Chondrocyte (in vitro differentiated cells): ENCODE data around the gene BTBD10. TPM values are rescaled to one million over a fixed set of nuclear protein-coding genes. Genes with fewer than 3 reads are reported as not detected.

Source experiments
- DNase-seq: peaks from one replicate; pipeline ENCODE4 v3.0.0; 2021; ENCODE audit warnings: mixed read lengths, low spot score
- H3K27ac Mint-ChIP-seq: one replicate; pipeline ENCODE4 v1.8.0; 2021; ENCODE audit warnings: mild to moderate bottlenecking, moderate library complexity, mixed read lengths; ENCODE audit not compliant: unreplicated experiment
- H3K27me3 Mint-ChIP-seq: 2 replicates; pipeline ENCODE4 v1.8.0; 2021; ENCODE audit warnings: low read depth, mixed read lengths
- H3K36me3 Mint-ChIP-seq: 2 replicates; pipeline ENCODE4 v1.8.0; 2021; ENCODE audit warnings: low read depth, mixed read lengths
- H3K4me1 Mint-ChIP-seq: 2 replicates; pipeline ENCODE4 v1.8.0; 2021; ENCODE audit warnings: low read depth, mild to moderate bottlenecking, mixed read lengths
- H3K4me3 Mint-ChIP-seq: one replicate; pipeline ENCODE4 v1.8.0; 2021; ENCODE audit warnings: mild to moderate bottlenecking, moderate library complexity, mixed read lengths; ENCODE audit not compliant: unreplicated experiment
- H3K9me3 Mint-ChIP-seq: 2 replicates; pipeline ENCODE4 v1.8.0; 2021; ENCODE audit warnings: low read depth, mixed read lengths
- total RNA-seq: library from RNA; stranded (reverse); gene quantifications from 3 replicates; pipeline ENCODE4 v1.2.1, GENCODE V29; 2021
- TF ChIP-seq, protein P1 (sequence below): fragments of 200-600 bp; sonication (generic); IDR thresholded peaks from 2 replicates; pipeline ENCODE4 v1.5.0; 2021; ENCODE audit warnings: antibody characterized with exemption, mild to moderate bottlenecking, moderate library complexity

The BTBD10 gene
- total RNA-seq, 1 donor from 2014 or later: 37.3 TPM

DNA sequence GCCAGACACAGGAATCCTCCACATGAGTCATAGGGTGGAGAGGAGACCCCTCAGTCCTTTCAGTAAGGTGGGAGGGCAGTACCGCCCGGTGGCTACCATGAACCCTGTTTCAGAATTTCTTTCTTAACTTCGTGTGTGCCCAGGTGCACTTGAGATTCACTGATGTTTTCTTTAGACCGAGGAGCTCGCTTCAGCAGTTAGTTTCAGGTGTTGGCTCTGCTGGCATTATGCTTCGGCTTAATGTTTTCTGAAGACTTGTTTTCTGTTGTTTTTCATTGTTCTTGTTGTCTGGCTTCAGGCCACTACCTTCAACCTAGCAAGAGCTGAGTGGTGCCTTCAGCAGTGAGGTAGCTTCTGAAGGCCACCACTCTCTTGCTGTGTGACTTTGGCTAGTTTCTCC, 114.0 kb downstream of the BTBD10 start:
- H3K9me3 Mint-ChIP-seq: no peaks in the 10 kb centered on the region
- H3K36me3 Mint-ChIP-seq: peaks cover 5% of the 10 kb centered on the region
- H3K27ac Mint-ChIP-seq: no peak overlapping the region
- no peaks in the 10 kb centered on the region for H3K27me3 Mint-ChIP-seq
- H3K4me1 Mint-ChIP-seq: peaks cover 7% of the 10 kb centered on the region
- TF ChIP-seq, protein P1, sequence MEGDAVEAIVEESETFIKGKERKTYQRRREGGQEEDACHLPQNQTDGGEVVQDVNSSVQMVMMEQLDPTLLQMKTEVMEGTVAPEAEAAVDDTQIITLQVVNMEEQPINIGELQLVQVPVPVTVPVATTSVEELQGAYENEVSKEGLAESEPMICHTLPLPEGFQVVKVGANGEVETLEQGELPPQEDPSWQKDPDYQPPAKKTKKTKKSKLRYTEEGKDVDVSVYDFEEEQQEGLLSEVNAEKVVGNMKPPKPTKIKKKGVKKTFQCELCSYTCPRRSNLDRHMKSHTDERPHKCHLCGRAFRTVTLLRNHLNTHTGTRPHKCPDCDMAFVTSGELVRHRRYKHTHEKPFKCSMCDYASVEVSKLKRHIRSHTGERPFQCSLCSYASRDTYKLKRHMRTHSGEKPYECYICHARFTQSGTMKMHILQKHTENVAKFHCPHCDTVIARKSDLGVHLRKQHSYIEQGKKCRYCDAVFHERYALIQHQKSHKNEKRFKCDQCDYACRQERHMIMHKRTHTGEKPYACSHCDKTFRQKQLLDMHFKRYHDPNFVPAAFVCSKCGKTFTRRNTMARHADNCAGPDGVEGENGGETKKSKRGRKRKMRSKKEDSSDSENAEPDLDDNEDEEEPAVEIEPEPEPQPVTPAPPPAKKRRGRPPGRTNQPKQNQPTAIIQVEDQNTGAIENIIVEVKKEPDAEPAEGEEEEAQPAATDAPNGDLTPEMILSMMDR: no peak
- no peak overlapping the region for H3K4me3 Mint-ChIP-seq
- DNase-seq: no peak

DNA sequence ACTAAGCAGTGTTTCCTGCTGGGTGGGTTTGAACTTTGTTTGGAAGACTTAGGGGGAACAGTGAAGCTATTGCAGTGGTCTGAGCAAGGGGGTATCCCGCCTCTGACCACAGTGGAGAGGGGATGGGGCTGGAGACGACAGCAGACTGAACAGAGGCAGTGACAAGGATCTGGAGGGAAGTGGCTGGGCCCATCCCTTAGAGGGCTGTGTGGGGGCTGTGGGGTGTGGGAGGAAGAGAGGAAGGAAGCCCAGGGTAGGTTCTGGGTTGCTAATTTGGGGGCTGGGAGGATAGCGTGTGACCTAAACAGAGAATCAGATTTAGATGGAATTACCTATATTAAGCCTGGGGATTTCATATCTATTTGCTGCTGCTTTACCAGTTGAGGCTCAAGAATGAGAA, 114.7 kb downstream of the BTBD10 start:
- TF ChIP-seq, protein P1: no peak
- H3K27ac Mint-ChIP-seq: no peak overlapping the region
- no peaks in the 10 kb centered on the region for H3K9me3 Mint-ChIP-seq
- H3K4me1 Mint-ChIP-seq: peaks cover 9% of the 10 kb centered on the region
- no peaks in the 10 kb centered on the region for H3K27me3 Mint-ChIP-seq
- no peak for DNase-seq
- peaks cover 5% of the 10 kb centered on the region for H3K36me3 Mint-ChIP-seq
- H3K4me3 Mint-ChIP-seq: no peak overlapping the region

DNA sequence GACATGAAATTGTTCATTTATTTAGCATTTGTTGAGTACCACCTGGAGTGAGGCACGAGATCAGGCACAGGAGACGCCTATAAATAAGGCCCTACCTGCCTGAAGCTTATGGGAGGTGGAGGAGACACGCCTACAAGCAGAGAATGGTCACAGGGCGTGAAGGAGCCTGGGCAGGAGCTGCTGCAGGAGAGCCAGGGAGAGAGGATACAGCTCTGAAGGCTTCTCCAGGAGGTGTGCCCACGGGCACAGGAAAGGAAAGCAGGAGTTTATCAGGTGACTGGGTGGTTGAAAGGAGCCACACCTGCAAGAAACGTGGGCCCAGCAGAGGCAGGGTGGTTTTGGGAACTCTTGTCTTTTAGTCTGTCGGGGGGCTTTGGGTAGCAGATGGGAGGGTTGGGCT, 115.1 kb downstream of the BTBD10 start:
- TF ChIP-seq, protein P1: no peak
- Mint-ChIP-seq H3K4me1 (peaks cover 9% of the 10 kb centered on the region), H3K4me3 (no peak overlapping the region), H3K9me3 (no peaks in the 10 kb centered on the region), H3K27me3 (no peaks in the 10 kb centered on the region), H3K36me3 (peaks cover 5% of the 10 kb centered on the region), H3K27ac (no peak overlapping the region)
- DNase-seq: no peak

DNA sequence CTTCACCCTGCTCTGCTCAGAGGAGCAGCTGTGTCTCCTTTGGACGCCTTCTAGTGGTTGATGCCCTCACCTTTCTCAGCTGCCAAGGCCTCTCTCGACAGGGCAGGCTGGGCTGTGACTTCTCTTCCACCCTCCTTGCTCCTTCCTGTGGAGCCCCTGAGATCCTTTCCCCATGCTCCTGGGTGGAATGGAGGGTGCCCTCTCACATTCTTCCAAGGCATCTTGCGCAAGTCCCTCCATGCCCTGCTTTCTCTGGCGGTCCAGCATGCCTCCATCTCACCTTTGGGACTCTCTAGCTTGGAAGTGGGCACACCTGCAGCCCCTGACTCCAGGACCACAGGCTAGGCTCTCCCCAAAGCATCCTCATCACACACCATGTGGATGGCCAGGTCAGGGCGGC, 116.6 kb downstream of the BTBD10 start:
- Mint-ChIP-seq H3K4me3 (no peak overlapping the region), H3K27ac (no peak overlapping the region), H3K27me3 (no peaks in the 10 kb centered on the region), H3K4me1 (peaks cover 9% of the 10 kb centered on the region), H3K9me3 (no peaks in the 10 kb centered on the region), H3K36me3 (peaks cover 5% of the 10 kb centered on the region)
- no peak for DNase-seq
- TF ChIP-seq, protein P1: no peak

DNA sequence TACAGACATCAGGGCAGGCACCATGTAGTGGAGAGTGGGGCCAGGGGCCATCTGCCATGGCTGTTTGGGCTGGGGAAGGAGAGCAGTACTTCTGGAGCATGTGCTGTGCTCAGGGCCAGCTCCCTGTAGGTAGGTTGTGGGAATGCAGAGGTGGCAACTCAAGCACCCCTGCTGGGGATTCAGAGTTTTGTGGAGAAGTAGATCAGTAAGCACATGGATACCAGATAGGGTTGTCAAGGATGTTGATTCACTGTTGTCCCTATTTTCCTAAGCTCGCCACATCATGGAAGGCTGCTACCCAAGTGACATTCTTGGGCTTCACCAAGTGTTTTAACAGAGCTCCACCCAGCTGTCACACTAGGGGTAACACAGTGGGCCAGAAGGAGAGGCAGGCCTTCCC, 118.2 kb downstream of the BTBD10 start:
- TF ChIP-seq, protein P1: no peak
- DNase-seq: no peak
- Mint-ChIP-seq H3K4me3 (no peak overlapping the region), H3K9me3 (no peaks in the 10 kb centered on the region), H3K4me1 (peaks cover 18% of the 10 kb centered on the region), H3K27ac (no peak overlapping the region), H3K27me3 (no peaks in the 10 kb centered on the region), H3K36me3 (no peaks in the 10 kb centered on the region)
